ENCODE measurements around the gene ENO2.
A peak's percentile ranks its signal among the peaks of the same experiment; 100 is the strongest.

Gene ENO2

GRCh38 chr12:6959058-6959804, 44.9 kb downstream of the ENO2 start:
- DNase-seq (ENCODE audit: low spot score in 2 of 2) (peak in 1 of 2 donors; percentile 73), ATAC-seq (replicated peaks; ENCODE audit: extremely low read depth, poor library complexity, severe bottlenecking) (peak; percentile 64)
- Mint-ChIP-seq H3K9me3 (no peaks in the 10 kb centered on the region), H3K27me3 (no peaks in the 10 kb centered on the region), H3K36me3 (ENCODE audit: insufficient read depth) (peaks cover 70% of the 10 kb centered on the region), H3K4me1 (peaks cover 76% of the 10 kb centered on the region), H3K4me3 (peak overlapping the region; percentile 98), H3K27ac (ENCODE audit: low read depth) (peak overlapping the region; percentile 99)

- no peaks in the 10 kb centered on the region for H3K27me3 Mint-ChIP-seq
- H3K27ac Mint-ChIP-seq (ENCODE audit: low read depth): peak overlapping the region; percentile 99
- H3K4me1 Mint-ChIP-seq: peaks cover 75% of the 10 kb centered on the region
- peaks cover 67% of the 10 kb centered on the region for H3K36me3 Mint-ChIP-seq (ENCODE audit: insufficient read depth)
- ATAC-seq (replicated peaks; ENCODE audit: extremely low read depth, poor library complexity, severe bottlenecking) (no peak), DNase-seq (ENCODE audit: low spot score in 2 of 2) (no peak)
- no peaks in the 10 kb centered on the region for H3K9me3 Mint-ChIP-seq
- H3K4me3 Mint-ChIP-seq: peak overlapping the region; percentile 98
Measured at GRCh38 chr12:6959805-6960592, 45.6 kb downstream of the ENO2 start.

GRCh38 chr12:6960593-6961277, 46.4 kb downstream of the ENO2 start:
- DNase-seq (ENCODE audit: low spot score in 2 of 2) (no peak), ATAC-seq (replicated peaks; ENCODE audit: extremely low read depth, poor library complexity, severe bottlenecking) (peak; percentile 9)
- H3K27ac Mint-ChIP-seq (ENCODE audit: low read depth): peak overlapping the region; percentile 99
- H3K36me3 Mint-ChIP-seq (ENCODE audit: insufficient read depth): peaks cover 65% of the 10 kb centered on the region
- no peaks in the 10 kb centered on the region for H3K27me3 Mint-ChIP-seq
- H3K9me3 Mint-ChIP-seq: no peaks in the 10 kb centered on the region
- H3K4me1 Mint-ChIP-seq: peaks cover 73% of the 10 kb centered on the region
- H3K4me3 Mint-ChIP-seq: peak overlapping the region; percentile 98

DNA sequence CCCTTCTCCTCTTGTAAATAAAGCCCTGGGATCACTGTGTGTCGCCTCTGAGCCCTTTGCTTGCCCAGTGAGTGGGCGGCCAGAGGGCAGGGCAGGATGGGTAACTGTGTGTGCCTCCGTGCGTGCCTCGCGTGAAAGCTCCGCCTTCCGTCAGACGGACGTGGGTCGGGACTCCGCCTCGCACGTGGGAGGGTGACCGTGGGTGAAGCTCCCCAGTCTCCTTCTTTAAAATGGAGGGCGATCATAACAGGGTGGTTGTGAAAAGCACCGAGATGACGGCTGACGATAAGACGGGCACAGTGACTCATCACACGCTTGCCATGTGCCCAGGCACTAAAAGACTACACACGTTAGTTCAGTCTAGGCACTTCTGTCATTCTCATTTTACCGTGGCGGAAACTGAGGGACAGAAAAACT, 46.9 kb downstream of the ENO2 start:
- ATAC-seq (replicated peaks; ENCODE audit: extremely low read depth, poor library complexity, severe bottlenecking) (peak; percentile 80), DNase-seq (ENCODE audit: low spot score in 2 of 2) (peak in 1 of 2 donors; percentile 87)
- Mint-ChIP-seq H3K27me3 (no peaks in the 10 kb centered on the region), H3K27ac (ENCODE audit: low read depth) (peak overlapping the region; percentile 99), H3K4me1 (peaks cover 68% of the 10 kb centered on the region), H3K36me3 (ENCODE audit: insufficient read depth) (peaks cover 61% of the 10 kb centered on the region), H3K4me3 (peak overlapping the region; percentile 98), H3K9me3 (no peaks in the 10 kb centered on the region)

DNA sequence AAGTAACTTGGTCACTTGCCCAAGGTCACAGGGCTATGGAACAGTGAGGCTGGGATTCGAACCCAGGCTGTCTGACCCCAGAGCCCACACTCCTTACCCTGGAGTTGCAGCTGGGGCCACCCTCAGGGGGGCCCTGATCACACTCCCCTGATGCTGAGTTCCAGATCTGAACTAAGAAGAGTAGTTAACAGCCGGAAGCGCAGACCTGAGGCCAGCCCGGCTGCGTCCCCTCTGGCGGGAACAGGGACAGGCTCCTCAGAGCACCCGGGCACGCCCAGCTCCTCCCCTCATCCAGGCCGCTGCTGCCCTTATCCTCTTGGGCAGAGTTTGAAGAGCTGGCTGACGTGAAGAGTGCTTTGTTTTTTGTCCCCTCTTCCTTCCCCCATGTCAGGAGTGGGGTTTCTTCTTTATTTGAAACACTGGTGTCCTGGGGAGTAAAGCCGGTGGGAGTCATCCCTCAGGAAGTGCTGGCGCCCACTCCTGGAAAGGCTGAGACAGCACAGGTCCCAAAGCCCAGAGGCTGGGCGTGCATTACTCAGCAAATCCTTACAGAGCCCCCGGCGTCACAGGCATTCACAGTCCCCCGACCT, 47.4 kb downstream of the ENO2 start:
- Mint-ChIP-seq H3K4me3 (peak overlapping the region; percentile 98), H3K27me3 (no peaks in the 10 kb centered on the region), H3K27ac (ENCODE audit: low read depth) (peak overlapping the region; percentile 99), H3K9me3 (no peaks in the 10 kb centered on the region), H3K36me3 (ENCODE audit: insufficient read depth) (peaks cover 61% of the 10 kb centered on the region), H3K4me1 (peaks cover 63% of the 10 kb centered on the region)
- ATAC-seq (replicated peaks; ENCODE audit: extremely low read depth, poor library complexity, severe bottlenecking) (peak; percentile 5), DNase-seq (ENCODE audit: low spot score in 2 of 2) (no peak)

- H3K27ac Mint-ChIP-seq (ENCODE audit: low read depth): peak overlapping the region; percentile 99
- peaks cover 60% of the 10 kb centered on the region for H3K36me3 Mint-ChIP-seq (ENCODE audit: insufficient read depth)
Measured at GRCh38 chr12:6962285-6963015, 48.1 kb downstream of the ENO2 start.

DNA sequence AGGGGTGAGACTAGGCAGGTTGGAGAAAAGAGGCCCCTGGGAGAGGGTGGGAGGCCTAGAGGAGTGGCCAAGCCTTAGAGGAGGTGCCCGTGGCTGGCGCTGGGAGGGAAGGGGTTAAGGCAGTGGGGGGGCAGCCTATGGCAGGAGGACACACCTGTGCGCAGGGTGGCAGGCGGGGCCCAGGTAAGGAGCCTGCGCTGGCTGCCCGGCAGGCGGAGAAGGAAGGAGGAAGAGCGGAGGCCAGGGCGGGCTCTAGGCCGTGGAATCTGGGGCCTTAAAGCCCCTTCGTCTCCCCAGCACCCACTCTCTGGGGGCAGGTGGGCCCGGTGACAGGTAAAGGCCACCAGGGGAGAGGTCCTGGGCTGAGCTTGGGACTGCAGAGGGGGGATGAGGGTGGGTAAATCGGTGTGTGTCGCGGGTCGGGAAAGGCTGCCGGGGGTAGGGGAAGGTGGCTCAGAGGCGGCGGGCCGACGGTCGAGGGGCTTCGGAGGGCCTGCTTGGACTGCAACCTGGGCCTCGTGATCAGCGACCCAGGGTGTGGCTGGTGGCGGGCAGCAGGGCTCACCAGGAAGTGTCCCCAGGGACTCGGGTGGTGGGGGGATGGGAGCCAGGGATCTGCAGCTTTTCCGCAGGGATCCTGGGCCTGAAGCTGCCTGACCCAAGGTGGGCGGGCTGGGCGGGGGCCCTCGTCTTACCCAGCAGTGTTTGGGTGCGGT, 48.8 kb downstream of the ENO2 start:
- ATAC-seq (replicated peaks; ENCODE audit: extremely low read depth, poor library complexity, severe bottlenecking) (no peak), DNase-seq (ENCODE audit: low spot score in 2 of 2) (no peak)
- Mint-ChIP-seq H3K4me1 (peaks cover 50% of the 10 kb centered on the region), H3K4me3 (no peak overlapping the region), H3K27me3 (no peaks in the 10 kb centered on the region), H3K9me3 (no peaks in the 10 kb centered on the region), H3K27ac (ENCODE audit: low read depth) (peak overlapping the region; percentile 99), H3K36me3 (ENCODE audit: insufficient read depth) (peaks cover 58% of the 10 kb centered on the region)

More at GRCh38 chr12:6962285-6963015, 48.1 kb downstream of the ENO2 start:
- Mint-ChIP-seq H3K9me3 (no peaks in the 10 kb centered on the region), H3K4me3 (no peak overlapping the region), H3K4me1 (peaks cover 56% of the 10 kb centered on the region), H3K27me3 (no peaks in the 10 kb centered on the region)
- no peak for DNase-seq (ENCODE audit: low spot score in 2 of 2)
- ATAC-seq (replicated peaks; ENCODE audit: extremely low read depth, poor library complexity, severe bottlenecking): no peak

DNA sequence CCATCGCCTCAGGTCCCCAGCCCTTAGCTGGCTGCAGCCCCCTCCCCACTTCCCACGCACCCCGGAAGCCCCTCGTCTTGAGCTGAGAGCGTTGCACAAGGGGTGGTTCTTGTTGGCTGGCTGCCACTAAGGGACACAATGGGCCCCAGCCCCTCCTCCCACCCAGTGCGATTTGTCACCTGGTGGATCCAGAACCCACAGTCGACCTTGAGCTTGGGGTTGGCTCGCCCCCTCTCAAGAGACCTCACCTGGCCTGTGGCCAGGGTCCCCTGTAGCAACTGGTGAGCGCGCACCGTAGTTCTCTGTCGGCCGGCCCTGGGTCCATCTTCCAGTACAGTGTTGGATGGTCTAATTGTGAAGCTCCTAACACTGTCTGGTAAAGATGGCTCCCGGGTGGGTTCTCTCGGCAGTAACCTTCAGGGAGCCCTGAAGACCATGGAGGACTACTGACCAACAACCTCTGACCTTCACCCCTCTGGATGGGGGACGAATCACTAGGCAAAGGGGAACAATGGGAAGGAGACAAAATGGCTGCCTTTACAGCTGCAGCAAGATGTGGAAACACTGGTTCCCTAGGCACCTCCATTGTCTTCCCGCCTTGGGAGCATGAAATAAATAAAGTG, 49.5 kb downstream of the ENO2 start:
- H3K36me3 Mint-ChIP-seq (ENCODE audit: insufficient read depth): peaks cover 55% of the 10 kb centered on the region
- ATAC-seq (replicated peaks; ENCODE audit: extremely low read depth, poor library complexity, severe bottlenecking) (no peak), DNase-seq (ENCODE audit: low spot score in 2 of 2) (no peak)
- H3K27me3 Mint-ChIP-seq: no peaks in the 10 kb centered on the region
- no peak overlapping the region for H3K27ac Mint-ChIP-seq (ENCODE audit: low read depth)
- peaks cover 47% of the 10 kb centered on the region for H3K4me1 Mint-ChIP-seq
- H3K9me3 Mint-ChIP-seq: no peaks in the 10 kb centered on the region
- H3K4me3 Mint-ChIP-seq: no peak overlapping the region

DNA sequence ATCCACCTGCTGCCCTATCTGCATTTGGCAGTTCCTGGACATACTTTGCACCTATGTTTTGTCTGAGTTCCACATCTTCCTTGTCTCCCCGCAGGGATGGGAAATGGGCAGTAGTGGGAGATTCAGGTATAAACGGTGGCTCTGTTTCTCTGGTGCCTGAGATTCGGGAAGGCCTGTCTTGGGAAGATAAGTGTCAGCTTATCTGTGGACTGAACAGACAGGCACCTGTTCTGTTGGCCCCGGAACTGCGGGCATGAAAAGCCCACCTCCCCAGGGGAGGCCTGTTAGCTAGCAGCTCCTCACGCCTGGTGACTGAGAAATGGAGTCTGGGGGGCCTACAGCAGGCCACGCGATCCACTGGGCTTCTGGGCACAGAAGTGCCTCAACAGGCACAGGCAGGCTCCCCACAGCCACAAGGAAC, 50.2 kb downstream of the ENO2 start:
- Mint-ChIP-seq H3K36me3 (ENCODE audit: insufficient read depth) (peaks cover 51% of the 10 kb centered on the region), H3K27me3 (no peaks in the 10 kb centered on the region), H3K27ac (ENCODE audit: low read depth) (peak overlapping the region; percentile 55), H3K4me3 (no peak overlapping the region), H3K4me1 (peaks cover 47% of the 10 kb centered on the region), H3K9me3 (no peaks in the 10 kb centered on the region)
- DNase-seq (ENCODE audit: low spot score in 2 of 2) (no peak), ATAC-seq (replicated peaks; ENCODE audit: extremely low read depth, poor library complexity, severe bottlenecking) (no peak)

DNA sequence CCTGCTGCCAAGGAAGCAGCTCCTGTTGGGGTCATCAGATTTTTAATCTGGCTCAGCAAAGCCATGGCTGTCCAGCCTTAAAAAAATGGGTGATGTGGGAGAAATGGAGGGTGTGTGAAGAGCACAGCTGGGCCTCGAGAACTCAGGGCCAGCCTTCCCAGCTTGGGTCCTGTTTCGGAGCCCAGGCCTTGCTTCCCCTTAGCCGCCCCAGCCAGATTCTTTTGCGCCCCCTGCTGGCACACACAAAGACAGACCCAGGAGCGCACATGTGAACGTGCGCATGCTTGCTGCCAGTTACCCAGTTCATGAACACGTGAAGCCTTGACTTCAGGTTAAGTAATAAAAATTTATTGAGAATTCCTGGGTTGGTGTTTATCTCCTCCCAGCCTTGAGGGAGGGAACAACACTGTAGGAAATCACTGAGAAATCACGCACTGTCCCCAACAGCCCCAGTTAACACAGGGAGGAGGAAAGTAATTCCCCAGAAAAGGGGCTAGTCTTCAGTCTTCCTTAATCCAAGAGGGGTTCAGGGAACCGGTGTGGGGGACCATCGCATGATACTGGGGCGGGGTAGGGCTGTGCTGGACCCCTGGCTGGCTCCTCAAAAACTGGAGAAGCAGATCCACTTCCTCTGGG, 50.8 kb downstream of the ENO2 start:
- H3K27me3 Mint-ChIP-seq: no peaks in the 10 kb centered on the region
- H3K36me3 Mint-ChIP-seq (ENCODE audit: insufficient read depth): peaks cover 54% of the 10 kb centered on the region
- ATAC-seq (replicated peaks; ENCODE audit: extremely low read depth, poor library complexity, severe bottlenecking) (peak; percentile 42), DNase-seq (ENCODE audit: low spot score in 2 of 2) (peak; percentile 81 to 88)
- no peaks in the 10 kb centered on the region for H3K9me3 Mint-ChIP-seq
- H3K4me3 Mint-ChIP-seq: no peak overlapping the region
- H3K4me1 Mint-ChIP-seq: peaks cover 46% of the 10 kb centered on the region
- H3K27ac Mint-ChIP-seq (ENCODE audit: low read depth): peak overlapping the region; percentile 55

GRCh38 chr12:6965714-6966113, 51.3 kb downstream of the ENO2 start:
- Mint-ChIP-seq H3K36me3 (ENCODE audit: insufficient read depth) (peaks cover 51% of the 10 kb centered on the region), H3K4me3 (no peak overlapping the region), H3K4me1 (peaks cover 42% of the 10 kb centered on the region), H3K9me3 (no peaks in the 10 kb centered on the region), H3K27ac (ENCODE audit: low read depth) (no peak overlapping the region), H3K27me3 (no peaks in the 10 kb centered on the region)
- ATAC-seq (replicated peaks; ENCODE audit: extremely low read depth, poor library complexity, severe bottlenecking) (no peak), DNase-seq (ENCODE audit: low spot score in 2 of 2) (no peak)
